Endodermal cell (in vitro differentiated cells): Measurements from ENCODE around the gene AOC2. TPM values are rescaled to one million over a fixed set of nuclear protein-coding genes. Genes with fewer than 3 reads are reported as not detected.

Experiments
- DNase-seq: peaks from one replicate; pipeline ENCODE4 v3.0.0-alpha.2; 2017
- H3K27ac ChIP-seq: 2 replicates; pipeline ENCODE4 v1.5.1; 2013; ENCODE audit warnings: mild to moderate bottlenecking, low read depth, low read length, moderate library complexity
- H3K27me3 ChIP-seq: 2 replicates; pipeline ENCODE4 v1.6.1; 2013; ENCODE audit warnings: mild to moderate bottlenecking, low read length, moderate library complexity; ENCODE audit not compliant: insufficient read depth, control insufficient read depth, poor library complexity, severe bottlenecking
- H3K36me3 ChIP-seq: 2 replicates; pipeline ENCODE4 v1.7.0; 2013; ENCODE audit warnings: mild to moderate bottlenecking, low read length, moderate library complexity; ENCODE audit not compliant: control insufficient read depth, insufficient read depth
- H3K4me1 ChIP-seq: one replicate; pipeline ENCODE4 v1.7.0; 2013; ENCODE audit warnings: low read length; ENCODE audit not compliant: control insufficient read depth, insufficient read depth
- H3K4me3 ChIP-seq: 2 replicates; pipeline ENCODE4 v1.5.1; 2013; ENCODE audit warnings: mild to moderate bottlenecking, low read length, moderate library complexity
- H3K9ac ChIP-seq: 2 replicates; pipeline ENCODE4 v1.6.1; 2013; ENCODE audit warnings: mild to moderate bottlenecking, low read length, moderate library complexity; ENCODE audit not compliant: poor library complexity, severe bottlenecking; ENCODE audit errors: extremely low read depth
- H3K9me3 ChIP-seq: 2 replicates; pipeline ENCODE4 v1.6.1; 2013; ENCODE audit warnings: mild to moderate bottlenecking, low read length, moderate library complexity; ENCODE audit not compliant: control insufficient read depth
- H3K27ac Mint-ChIP-seq: 2 replicates; pipeline ENCODE4 v1.8.0; 2020; ENCODE audit warnings: mixed read lengths
- H3K27me3 Mint-ChIP-seq: 2 replicates; pipeline ENCODE4 v1.8.0; 2021; ENCODE audit warnings: mild to moderate bottlenecking, mixed read lengths; ENCODE audit not compliant: insufficient read depth
- H3K36me3 Mint-ChIP-seq: 2 replicates; pipeline ENCODE4 v1.8.0; 2020; ENCODE audit warnings: low read depth, mixed read lengths
- H3K4me1 Mint-ChIP-seq: 2 replicates; pipeline ENCODE4 v1.8.0; 2020; ENCODE audit warnings: mixed read lengths
- H3K4me3 Mint-ChIP-seq: 2 replicates; pipeline ENCODE4 v1.8.0; 2020; ENCODE audit warnings: mild to moderate bottlenecking, moderate library complexity, mixed read lengths
- H3K9me3 Mint-ChIP-seq: 2 replicates; pipeline ENCODE4 v1.8.0; 2020; ENCODE audit warnings: mild to moderate bottlenecking, mixed read lengths
- CTCF ChIP-seq: fragments of 200-600 bp; sonication (generic); conservative IDR thresholded peaks from 2 replicates; pipeline ENCODE4 v1.5.0; 2021; ENCODE audit warnings: antibody characterized with exemption, mild to moderate bottlenecking
- WGBS, 2 experiments: methylation state at CpG; one replicate each; pipeline versions ENCODE4 v1.1.5 to v1.1.7; 2013; ENCODE audit warnings: missing lambda C conversion rate in 2 of 2, mixed read lengths in 1 of 2; ENCODE audit not compliant: insufficient coverage in 1 of 2, insufficient read length in 1 of 2; 5-methylcytosine and 5-hydroxymethylcytosine counted together
- total RNA-seq, 2 donors: library from RNA; stranded (reverse); fragmentation: NEBNext Ultra II Directional in 1 of 2; extraction: Animal tissue kit (Norgen Biotek cat#: 25700) in 1 of 2; gene quantifications; 2 replicates in 1 of 2; 3 replicates in 1 of 2; pipeline ENCODE4 v1.2.1, GENCODE V29; 2021

Gene AOC2
- total RNA-seq, 2 donors from 2014 or later, result 3.7 to 3.8 TPM

- Histone ChIP-seq H3K27ac (no peak overlapping the region), H3K4me1 (no peaks in the 10 kb centered on the region), H3K27me3 (no peaks in the 10 kb centered on the region), H3K4me3 (no peak overlapping the region), H3K9me3 (no peaks in the 10 kb centered on the region), H3K36me3 (no peaks in the 10 kb centered on the region), H3K9ac (no peak overlapping the region)
- Mint-ChIP-seq H3K36me3 (no peaks in the 10 kb centered on the region), H3K27me3 (no peaks in the 10 kb centered on the region), H3K4me1 (no peaks in the 10 kb centered on the region), H3K9me3 (no peaks in the 10 kb centered on the region), H3K27ac (no peak overlapping the region), H3K4me3 (no peak overlapping the region)
- DNase-seq, result peak; percentile 59
- no peak for TF ChIP-seq CTCF
- WGBS, 2 experiments, result 67% methylated on average over 1 of the region's 1 CpG; no CpG with 5 or more reads in 1 of the 2 experiments
Measured at GRCh38 chr17:42857389-42857788, 13.0 kb downstream of the AOC2 start.

- DNase-seq, result no peak
- Mint-ChIP-seq H3K4me3 (no peak overlapping the region), H3K27me3 (peaks cover 2% of the 10 kb centered on the region), H3K4me1 (peaks cover 8% of the 10 kb centered on the region), H3K36me3 (no peaks in the 10 kb centered on the region), H3K9me3 (peaks cover 13% of the 10 kb centered on the region), H3K27ac (no peak overlapping the region)
- TF ChIP-seq CTCF, result no peak
- Histone ChIP-seq H3K27me3 (no peaks in the 10 kb centered on the region), H3K4me1 (no peaks in the 10 kb centered on the region), H3K9ac (no peak overlapping the region), H3K27ac (no peak overlapping the region), H3K36me3 (no peaks in the 10 kb centered on the region), H3K4me3 (no peak overlapping the region), H3K9me3 (peaks cover 5% of the 10 kb centered on the region)
- WGBS, 2 experiments, result 83 to 89% methylated on average over 7 of the region's 7 CpGs
Measured at GRCh38 chr17:42865638-42866094, 21.3 kb downstream of the AOC2 start.

GRCh38 chr17:42866216-42866615 is 21.8 kb downstream of the AOC2 start:
- DNase-seq, result peak; percentile 43
- no peak for TF ChIP-seq CTCF
- H3K27ac Mint-ChIP-seq, result no peak overlapping the region
- WGBS, 2 experiments, result 93 to 96% methylated on average over 3 to 4 of the region's 4 CpGs
- H3K9me3 Mint-ChIP-seq, result peaks cover 19% of the 10 kb centered on the region
- H3K4me3 Mint-ChIP-seq, result no peak overlapping the region
- Histone ChIP-seq H3K4me3 (no peak overlapping the region), H3K27ac (no peak overlapping the region), H3K9ac (no peak overlapping the region), H3K4me1 (no peaks in the 10 kb centered on the region), H3K9me3 (peaks cover 10% of the 10 kb centered on the region), H3K36me3 (no peaks in the 10 kb centered on the region), H3K27me3 (no peaks in the 10 kb centered on the region)
- peaks cover 8% of the 10 kb centered on the region for H3K4me1 Mint-ChIP-seq
- no peaks in the 10 kb centered on the region for H3K36me3 Mint-ChIP-seq
- H3K27me3 Mint-ChIP-seq, result peaks cover 2% of the 10 kb centered on the region
